ENCODE measurements around the gene SLC45A3.

Gene SLC45A3

DNA sequence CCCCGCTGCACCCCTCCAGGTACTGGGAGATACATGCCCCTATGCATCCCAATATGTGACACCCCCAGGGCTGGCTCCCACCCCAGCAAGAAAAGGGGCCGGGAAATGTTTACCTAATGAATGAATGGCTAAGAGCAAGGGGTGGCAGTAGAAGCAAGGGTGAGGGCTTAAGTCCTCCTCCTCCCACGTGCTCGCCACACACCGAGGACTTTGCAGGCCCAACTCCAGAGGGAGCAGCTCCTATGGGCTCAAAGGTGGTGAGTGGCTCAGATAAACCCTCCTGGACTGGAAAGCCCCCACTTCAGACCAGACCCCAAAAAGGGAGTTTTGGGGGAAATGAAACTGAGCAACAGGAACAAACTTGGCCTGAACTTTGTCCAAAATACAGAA is 11.4 kb downstream of the SLC45A3 start:
- no peak for DNase-seq (ENCODE audit: low read depth)

DNA sequence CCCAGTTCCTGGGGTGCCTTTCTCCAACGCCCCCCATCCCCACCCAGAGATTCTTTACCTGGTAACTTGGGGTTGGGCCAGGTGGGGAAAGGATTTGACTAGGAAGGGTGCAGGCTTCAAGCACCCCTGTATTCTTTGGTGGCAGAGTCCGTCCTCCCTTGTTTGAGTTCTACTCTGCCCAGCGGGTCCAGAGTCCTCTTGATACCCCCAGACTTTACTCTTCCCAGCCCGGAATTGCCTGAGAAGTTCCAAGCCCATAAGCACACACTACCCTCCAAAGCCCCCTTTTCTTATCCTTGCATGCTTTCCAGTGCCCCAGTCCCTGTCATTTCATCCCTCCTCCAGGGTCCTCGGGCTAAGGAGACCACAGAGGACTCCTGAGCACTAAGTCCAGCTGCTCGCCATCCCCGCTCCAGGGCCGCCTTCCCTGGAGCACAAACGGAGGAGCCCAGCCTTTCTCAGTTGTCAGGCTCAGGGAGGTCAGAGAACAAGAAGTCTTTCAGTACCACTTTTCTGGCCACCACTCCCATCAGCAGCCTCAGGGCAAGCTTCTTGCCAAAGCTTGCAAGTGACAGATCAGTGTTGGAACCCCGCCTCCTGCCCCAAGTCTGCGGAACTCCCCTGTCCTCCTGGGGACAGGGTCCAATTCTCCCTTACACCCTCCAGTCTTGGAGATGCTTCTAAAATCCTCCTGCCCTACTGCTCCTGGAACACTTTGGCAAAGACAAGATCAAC is 12.2 kb downstream of the SLC45A3 start:
- DNase-seq (ENCODE audit: low read depth): no peak

DNA sequence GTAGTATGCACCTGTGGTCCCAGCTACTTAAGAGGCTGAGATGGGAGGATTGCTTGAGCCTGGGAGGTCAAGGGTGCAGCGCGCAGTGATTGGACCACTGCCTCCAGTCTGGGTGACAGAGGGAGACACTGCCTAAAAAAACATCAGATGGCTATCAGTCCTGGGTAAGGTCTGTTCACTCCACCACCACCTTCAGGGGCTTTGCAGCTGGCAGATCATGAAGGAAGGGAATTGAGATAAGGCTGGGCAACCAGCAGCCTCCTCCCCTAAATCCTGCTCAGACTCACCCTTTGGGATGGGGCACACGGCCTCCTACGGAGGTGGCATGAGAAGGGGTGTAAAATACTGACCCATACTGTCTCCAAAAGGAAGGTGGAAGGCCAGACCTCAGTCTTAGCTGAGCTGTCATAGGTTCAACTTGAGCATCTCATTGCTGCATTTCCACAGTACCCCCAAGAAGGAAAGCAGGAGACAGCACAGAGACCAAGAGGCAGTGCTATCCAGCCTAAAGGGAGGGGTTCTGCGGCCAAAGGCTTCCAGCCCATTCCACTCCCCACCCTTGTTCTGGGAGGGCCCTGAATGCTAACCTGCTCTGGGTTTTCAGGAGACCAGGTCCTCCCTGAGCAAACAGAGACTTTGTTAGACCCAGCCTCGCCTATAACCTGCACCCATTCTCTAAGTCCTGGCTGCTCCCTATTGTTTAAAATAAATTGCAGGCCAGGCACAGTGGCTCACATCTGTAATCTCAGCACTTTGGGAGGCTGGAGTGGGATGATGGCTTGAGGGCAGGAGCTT is 13.7 kb downstream of the SLC45A3 start:
- no peak for DNase-seq (ENCODE audit: low read depth)

DNA sequence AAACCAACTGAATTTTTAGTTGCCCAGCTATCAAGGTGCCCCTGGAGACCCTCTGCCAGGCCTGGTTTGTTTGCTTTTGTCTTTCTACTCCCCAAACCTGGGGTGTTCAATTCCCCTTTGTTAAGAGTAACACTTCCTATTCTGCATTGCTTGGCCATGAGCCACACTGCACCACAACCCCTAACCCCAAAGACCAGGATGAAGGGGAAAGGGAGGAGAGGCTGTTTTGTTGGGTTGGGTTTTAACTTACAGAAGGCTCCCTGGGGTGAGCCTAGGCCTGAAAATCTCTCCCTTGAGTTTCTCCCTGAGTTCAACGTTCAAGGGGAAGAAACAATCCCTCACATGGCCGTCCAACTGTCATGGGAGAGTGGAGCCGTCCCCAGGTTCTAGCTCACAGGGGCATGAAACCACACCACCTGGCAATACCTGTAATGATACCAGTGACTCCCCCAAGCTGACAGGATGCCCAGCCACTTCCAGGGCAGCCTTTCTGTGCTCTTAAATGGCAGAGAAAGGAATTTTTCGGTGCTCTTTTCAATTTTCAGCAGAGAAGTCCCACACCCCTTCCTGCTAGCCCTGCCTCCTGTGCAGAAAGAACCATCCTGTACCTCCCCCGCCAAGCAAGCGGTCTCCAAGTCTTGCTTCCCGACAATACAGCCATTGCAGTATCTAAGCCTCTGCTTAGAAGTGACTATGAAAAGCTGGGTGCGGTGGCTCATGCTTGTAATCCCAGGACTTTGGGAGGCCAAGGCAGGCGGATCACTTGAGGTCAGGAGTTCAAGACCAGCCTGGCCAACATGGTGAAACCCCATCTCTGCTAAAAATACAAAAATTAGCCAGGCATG is 14.9 kb downstream of the SLC45A3 start:
- no peak for DNase-seq (ENCODE audit: low read depth)

DNA sequence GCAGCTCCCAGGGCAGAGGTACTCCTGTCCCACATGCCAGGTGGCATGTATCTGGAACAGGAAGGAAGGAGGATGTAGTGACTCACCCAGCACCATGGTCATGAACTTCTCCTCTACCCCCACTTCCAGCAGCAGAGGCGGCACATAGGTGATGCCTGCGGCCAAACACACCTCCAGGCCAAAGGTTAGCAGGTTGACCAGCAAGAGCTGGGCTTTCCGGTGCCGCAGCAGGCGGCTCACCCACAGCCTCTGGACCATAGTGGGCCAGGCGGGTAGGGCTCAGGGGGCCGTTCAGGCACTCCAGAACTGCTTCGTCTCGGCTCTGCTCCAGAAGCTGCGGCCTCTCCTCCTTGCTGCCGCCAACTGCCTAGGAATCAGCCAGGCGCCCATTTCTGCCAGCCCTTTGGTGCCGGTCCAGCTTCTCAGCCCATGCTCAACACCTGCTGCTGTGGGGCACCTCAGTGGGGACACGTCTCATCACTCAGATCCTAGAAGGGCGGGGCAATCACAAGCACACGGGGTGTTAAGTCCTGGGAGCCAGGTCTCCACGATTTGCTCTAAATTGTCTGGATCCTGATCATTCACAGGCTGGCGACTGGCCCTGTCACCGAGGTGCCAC is 15.8 kb downstream of the SLC45A3 start:
- no peak for DNase-seq (ENCODE audit: low read depth)

DNA sequence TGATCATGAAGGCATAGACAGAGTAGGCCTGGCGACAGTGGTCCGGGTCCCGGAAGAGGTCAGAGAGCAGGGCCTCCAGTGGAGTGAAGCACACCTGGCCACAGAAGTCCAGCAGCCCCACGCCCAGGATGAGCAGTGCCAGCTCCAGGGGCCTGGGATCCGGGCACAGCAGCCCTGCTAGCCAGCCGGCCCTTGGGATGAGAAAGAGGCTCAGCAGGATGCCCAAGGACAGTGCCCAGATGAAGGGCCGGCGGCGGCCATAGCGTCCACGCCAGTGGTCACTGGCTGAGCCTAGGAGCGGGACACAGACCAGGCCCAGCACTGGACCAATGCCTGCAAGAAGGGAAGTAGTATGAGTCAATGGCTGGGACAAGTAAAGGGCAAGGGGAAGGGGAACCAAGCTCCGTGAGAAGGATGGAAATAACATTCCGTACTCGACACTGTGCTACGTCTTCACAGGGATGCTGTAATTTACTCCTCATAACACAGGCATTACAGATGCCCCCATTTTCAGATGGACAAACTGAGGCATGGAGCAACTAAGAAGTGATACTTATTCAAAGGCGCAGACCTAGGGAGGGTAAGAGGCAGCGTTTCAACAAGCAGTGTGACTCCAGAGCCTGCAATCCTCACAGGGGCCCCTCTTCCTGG is 16.9 kb downstream of the SLC45A3 start:
- no peak for DNase-seq (ENCODE audit: low read depth)

DNA sequence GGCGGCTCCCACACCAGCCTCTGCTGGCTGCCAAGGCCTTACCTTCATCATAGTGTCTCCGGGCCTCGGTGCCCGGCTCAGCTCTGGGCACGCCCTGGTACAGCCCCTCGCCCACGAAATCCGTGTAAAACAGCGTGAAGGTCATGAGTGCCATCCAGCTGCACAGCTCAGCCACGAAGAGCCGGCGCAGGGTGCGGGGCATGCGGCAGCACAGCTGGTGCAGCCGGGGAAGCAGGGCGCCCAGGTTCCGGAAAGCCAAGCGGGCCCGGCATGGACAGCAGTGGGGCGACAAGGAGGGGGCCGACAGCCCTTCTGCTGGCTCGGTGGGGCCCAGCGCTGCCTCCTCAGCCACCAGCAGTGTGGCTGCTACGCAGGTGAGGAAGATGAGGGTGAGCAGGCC is 17.5 kb downstream of the SLC45A3 start:
- no peak for DNase-seq (ENCODE audit: low read depth)

DNA sequence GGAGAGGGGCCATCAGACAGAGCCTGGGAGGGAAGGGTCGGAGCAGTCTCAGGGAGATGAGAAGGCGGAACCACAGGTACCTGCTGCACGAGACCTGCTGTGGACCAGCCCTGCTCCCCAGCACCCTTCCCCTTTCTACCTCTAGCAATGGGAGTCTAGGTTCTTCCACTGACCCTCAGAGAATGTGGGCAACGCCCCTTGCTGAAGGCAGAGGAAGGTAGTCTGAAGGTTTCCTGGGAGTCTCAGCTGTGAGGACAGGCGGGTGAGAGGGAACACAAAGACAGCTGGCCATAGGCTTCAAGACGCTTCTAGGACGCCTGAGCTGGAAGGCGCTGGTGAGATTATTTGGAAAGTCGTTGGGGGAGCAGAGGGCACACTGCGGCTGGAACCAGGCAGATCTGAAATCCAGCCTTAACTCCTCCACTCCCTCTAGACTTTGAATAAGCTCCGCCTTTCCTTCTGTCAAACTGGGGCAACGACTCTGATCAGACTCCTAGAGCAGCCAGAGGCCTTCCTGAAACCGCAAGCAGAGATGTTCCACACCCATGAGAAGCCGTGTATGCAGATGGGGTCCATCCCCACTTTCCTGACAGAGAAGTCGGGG is 18.1 kb downstream of the SLC45A3 start:
- no peak for DNase-seq (ENCODE audit: low read depth)

DNA sequence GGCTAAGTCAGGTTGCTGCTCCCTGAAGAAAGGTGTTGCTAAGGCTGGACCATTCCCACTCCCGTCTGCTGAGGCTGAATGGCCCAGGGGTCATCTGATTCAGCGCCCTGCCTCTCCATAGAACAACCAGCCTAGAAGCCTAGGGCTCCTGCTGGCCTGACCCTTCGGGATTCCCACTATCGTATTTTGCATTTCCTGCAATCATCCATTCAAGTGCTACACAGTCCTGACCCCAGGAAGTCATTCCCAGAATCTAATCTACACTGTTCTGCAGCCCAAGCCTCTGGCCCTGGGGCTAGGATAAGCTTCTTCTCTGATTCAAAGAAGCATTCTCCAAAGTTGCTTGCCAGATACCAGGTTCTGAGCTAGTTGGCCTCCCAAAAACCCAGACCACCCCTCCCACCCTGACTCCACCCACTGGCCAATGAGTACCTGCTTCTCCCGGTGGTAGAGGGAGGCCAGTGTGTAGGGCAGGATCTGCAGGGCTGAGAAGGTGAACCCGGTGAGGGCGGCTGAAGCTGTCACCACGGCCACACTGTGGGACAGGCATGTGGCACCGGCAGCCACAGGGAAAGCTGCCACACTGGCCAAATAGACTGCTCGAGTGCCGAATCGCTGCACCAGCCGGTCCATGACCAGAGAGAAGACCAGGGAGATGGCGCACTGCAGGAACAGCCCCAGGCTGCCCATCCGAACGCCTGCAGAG is 18.7 kb downstream of the SLC45A3 start:
- no peak for DNase-seq (ENCODE audit: low read depth)

DNA sequence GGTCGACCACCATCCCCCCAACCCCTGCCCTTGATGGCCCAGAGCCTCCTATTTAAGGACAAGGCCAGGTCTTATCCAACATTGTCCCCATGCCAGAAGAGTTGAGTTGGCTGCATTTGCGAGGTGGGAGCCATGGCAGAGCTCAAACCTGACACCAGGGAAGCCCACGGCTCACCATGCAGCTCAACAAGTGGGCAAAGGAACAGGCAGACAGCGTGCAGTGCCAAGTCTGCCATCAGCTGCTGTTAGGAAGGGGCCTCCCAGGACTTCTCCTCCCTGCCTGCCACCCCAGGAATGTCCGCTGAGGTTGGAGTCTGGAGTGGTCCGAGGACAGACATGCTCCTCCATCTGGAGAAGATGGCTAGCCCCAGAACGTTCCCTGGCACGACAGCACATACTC is 19.9 kb downstream of the SLC45A3 start:
- no peak for DNase-seq (ENCODE audit: low read depth)

DNA sequence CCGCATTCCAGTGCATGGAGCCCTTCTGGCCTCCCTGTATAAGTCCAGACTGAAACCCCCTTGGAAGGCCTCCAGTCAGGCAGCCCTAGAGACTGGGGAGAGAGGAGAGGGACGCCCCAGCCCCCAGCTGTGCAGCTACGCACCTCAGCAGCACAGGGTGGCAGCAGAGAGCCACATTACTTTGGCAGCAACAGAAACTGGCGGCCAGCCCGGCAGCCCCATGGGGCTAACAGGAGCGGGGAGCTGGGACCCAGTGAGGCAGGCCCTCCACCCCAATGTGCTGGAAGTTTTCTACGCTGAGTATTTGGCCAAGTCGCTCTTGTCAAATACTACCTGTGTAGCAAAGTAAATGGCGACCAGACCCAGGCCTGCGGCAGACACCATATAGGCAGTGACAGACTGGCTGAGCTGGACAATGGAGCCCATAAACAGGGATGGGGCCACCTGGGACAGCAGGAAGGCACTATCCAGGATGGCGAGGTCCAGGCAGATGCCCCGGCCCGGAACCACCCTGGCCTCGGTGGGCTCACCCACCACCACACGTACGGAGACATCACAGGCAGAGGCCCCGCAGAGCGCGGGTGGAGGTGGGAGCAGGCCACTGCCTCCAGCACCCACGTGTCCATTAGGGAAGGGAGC is 21.2 kb downstream of the SLC45A3 start:
- peak; percentile 67 for DNase-seq (ENCODE audit: low read depth)

DNA sequence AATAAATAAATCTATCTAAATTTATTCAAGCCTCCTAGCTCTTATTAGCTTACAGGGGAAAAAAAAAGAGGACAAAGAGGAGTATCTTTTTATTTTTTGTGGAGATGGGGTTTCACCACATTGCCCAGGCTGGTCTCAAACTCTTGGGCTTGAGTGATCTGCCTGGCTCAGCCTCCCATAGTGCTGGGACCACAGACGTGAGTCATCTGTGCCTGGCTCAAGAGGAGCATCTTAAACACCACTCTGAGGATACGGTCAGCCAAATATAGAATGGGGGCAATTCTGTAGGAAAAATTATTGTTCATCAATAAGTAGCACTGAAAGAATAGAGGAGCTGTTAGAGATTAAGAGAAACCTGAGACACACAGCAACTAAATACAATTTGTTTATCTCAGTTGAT is 24.1 kb downstream of the SLC45A3 start:
- DNase-seq (ENCODE audit: low read depth): no peak

DNA sequence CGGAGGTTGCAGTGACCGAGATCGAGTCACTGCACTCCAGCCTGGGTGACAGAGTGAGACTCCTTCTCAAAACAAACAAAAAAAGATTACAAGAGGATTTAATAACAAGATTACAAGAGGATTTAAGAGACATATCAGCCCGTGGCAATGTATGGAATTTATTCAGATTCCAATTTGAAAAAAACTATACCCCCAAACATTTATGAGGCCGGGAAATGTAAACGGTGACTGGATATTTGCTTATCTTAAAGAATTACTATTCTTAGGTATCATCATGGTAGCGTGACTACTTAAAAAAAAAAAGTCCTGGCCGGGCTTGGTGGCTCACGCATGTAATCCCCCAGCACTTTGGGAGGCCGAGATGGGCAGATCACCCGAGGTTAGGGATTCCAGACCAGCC is 27.3 kb downstream of the SLC45A3 start:
- no peak for DNase-seq (ENCODE audit: low read depth)

DNA sequence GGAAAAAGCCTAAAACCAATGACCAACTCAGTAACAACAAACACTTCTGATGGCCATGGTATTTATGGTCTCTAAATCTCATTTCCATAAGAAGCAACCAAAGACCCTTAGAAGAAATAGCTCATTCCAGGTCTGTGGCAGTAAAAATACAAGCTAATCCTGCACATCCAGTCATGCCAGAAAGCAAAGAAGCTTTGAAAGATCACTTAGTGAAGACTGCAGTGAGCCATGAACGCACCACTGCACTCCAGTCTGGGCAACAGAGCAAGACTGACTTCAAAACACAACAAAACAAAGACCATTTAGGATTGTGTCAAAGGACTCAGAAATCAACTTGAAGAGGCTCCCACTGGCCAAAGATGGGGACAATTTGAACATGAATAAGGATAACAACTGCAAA is 30.1 kb downstream of the SLC45A3 start:
- no peak for DNase-seq (ENCODE audit: low read depth)

DNA sequence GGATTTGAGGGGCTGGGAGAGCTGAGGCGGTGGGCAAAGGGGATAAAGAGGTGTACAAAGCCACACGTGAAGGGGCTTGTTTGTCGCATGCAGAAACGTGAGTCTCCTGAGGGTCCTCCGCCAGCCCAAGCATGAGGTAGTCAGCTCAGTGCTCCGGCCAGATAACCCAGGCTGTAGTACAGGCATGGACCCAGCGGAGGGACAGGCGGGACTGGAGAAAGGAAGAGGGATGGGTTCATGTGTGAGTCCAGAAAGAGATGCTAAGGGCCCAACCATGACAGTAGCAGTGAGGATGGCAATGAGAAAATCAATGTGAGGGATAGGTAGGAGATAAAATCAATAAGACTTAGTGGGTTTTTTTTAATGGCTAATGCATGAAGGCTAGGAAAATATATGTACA is 34.8 kb downstream of the SLC45A3 start:
- no peak for DNase-seq (ENCODE audit: low read depth)

DNA sequence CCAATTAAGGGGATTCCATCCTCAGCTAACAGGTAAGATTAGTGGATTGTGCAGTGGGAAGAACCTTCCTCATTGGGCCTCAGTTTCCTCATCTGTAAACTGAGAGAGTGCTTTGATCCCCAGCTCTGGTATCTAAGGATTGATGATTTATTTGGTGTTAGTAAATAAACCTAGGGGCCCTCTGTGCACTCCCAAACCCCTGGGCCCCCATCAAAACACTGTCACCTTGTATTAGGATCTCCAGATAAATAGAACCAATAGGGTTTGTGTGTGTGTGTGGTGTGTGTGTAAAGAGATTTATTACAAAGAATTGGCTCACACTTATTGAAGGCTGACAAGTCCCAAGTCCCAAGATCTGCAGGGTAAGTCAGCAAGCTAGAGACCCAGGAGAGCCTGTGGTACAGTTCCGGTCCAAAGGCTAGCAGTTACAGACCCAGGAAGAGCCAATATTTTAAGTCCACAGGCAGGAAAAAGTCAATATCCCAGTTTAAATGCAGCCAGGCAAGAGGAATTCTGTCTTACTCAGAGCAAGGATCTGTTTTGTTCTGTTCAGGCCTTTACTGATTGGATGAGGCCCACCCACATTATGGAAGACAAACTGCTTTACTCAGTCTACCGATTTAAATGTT is 37.5 kb downstream of the SLC45A3 start:
- DNase-seq (ENCODE audit: low read depth): no peak

DNA sequence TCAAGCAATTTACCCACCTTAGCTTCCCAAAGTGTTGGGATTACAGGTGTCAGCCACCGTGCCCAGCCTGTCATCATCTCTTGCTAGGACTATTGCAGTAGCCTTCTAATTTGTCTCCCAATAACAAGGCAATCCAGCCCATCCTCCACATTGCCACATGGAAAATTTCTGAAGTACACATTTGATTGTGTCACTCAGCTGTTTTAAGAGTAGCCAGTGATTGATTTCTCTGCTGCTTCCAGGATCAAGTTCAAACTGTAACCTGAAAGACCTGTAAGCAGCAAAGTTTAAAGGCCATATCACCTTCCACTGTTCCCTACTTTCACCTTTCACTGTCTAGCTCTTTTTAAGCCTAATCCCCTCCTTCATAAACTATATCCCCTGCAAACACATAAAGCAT is 40.7 kb downstream of the SLC45A3 start:
- DNase-seq (ENCODE audit: low read depth): no peak

DNA sequence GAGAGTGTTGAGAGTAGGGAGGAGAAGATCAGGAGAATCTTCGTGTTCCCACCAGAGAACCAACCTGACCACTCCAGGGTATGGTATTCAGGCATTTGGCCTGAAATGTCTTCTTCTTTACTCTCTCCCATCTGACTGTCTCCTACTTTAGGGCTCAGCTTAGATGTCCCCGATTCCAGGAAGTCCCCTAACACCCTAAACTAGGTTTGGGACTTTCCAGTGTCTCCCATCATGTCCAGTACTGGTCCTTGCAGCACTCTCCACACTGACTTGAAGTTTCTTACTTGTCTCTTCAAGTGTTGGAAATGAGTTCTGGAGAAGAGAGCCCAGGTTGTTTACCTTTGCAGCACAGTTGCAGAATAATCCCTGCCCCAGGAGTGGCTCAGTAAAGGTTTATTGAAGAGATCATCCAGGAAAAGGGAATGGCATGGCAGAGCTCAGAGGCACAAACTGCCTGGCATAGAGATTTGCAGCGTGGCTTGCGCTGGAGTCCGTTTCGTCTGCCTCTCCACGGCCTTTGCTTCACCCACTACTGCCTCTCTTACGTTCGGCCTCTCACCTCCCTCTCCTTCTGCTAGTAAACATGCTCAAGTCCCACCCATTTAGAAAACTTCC is 42.3 kb downstream of the SLC45A3 start:
- no peak for DNase-seq (ENCODE audit: low read depth)

DNA sequence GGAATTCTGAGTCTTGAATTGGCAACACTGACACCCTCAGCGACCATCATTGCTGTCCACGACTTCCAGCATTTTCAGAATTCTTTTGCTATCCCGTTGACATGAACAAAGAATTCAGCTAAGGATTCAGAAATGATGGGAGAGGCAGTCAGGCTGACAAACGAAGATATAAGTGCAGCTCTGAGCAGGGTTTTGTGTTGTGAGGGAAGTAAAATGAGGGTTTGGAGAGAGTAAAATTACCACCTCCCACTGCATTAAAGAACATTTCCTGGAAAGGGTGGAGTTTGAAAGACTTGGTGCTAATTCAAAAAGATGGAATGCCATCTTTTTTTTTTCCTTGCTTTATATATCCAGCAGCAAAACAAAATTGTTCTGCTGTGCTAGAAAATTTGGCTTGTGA is 43.6 kb downstream of the SLC45A3 start:
- no peak for DNase-seq (ENCODE audit: low read depth)

Data from activated T-cell treated with anti-CD3 and anti-CD28 coated beads for 1 hour (primary cell).